Measurements from ENCODE around the gene SLC25A17. TPM values are rescaled to one million over a fixed set of nuclear protein-coding genes. Genes with fewer than 3 reads are reported as not detected.

The SLC25A17 gene
- total and polyA plus RNA-seq, 12 donors: 2.5 to 8.6 (median 4.0) TPM

DNA sequence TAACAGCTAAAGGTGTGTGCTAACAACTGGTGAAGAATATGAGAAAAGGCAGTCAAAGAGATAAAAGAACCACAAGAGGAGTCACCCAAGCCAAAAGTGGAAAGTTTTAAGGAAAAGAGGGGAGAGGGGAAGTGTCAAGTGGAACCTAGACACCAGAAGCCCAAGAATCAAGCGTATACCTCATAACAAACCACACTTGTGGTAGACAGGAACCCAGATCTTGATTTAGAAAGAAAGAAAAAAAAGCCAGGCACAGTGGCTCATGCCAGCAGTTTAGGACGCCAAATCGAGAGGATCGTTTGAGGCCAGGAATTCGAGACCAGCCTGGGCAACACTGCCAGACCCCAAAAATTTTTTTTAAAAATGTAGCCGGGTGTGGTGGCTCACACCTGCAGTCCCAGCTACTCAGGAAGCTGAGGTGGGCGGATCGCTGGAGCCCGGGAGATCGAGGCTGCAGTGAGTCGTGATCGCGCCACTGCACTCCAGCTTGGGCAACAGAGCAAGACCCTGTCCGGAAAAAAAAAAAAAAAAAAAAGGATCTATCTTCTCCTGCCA is 877 bp downstream of the SLC25A17 start:
- peaks cover 0 to 24% (median 5%) of the 10 kb centered on the region in 9 donors for H3K36me3 ChIP-seq
- H3K9me3 ChIP-seq: no peaks in the 10 kb centered on the region
- peak overlapping the region; percentile 75 to 99 (median 90) for H3K4me3 ChIP-seq
- peak overlapping the region in 2 of 10 donors; percentile 87 to 89 for H3K27ac ChIP-seq
- WGBS, 2 donors: 36 to 41% methylated on average over 14 of the region's 14 CpGs
- peaks cover 3 to 34% (median 27%) of the 10 kb centered on the region in 9 donors for H3K4me1 ChIP-seq
- TF ChIP-seq, protein P1, sequence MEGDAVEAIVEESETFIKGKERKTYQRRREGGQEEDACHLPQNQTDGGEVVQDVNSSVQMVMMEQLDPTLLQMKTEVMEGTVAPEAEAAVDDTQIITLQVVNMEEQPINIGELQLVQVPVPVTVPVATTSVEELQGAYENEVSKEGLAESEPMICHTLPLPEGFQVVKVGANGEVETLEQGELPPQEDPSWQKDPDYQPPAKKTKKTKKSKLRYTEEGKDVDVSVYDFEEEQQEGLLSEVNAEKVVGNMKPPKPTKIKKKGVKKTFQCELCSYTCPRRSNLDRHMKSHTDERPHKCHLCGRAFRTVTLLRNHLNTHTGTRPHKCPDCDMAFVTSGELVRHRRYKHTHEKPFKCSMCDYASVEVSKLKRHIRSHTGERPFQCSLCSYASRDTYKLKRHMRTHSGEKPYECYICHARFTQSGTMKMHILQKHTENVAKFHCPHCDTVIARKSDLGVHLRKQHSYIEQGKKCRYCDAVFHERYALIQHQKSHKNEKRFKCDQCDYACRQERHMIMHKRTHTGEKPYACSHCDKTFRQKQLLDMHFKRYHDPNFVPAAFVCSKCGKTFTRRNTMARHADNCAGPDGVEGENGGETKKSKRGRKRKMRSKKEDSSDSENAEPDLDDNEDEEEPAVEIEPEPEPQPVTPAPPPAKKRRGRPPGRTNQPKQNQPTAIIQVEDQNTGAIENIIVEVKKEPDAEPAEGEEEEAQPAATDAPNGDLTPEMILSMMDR (IDR thresholded peaks at IDR 0.05): no peak
- intact Hi-C loops (cut with DNase I): loop anchor here in 1 of 10 donors (5.0 kb wide), 2 partner anchors 39 to 151 kb away; partner anchors contain the start of genes ST13 and XPNPEP3
- no peak for ATAC-seq
- no peak for DNase-seq
- no peaks in the 10 kb centered on the region for H3K27me3 ChIP-seq

DNA sequence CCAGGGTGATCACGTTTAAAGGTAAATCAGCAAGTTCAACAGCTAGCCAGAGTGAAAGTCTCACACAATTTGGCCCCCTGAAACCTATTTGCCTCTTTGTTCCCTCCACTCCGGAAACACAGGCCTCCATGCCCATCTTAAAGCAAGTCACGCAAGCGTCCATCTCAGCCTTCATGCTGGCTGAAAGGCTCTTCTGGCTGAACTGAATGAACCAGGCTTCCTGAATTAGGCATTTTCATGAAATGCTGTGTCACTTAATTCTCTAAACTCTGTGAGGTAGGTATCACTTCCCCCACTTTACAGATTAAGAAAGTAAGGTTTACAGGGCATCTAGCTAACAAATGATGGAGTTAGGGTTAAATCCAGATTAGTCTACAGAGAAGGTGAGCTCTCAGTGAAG is 1.4 kb downstream of the SLC25A17 start:
- DNase-seq: no peak
- Histone ChIP-seq H3K9me3 (no peaks in the 10 kb centered on the region), H3K27ac (no peak overlapping the region), H3K36me3 (peaks cover 0 to 19% (median under 1%) of the 10 kb centered on the region in 9 donors), H3K27me3 (no peaks in the 10 kb centered on the region), H3K4me1 (peaks cover 3 to 34% (median 27%) of the 10 kb centered on the region in 9 donors), H3K4me3 (peak overlapping the region in 4 of 10 donors; percentile 75 to 98 (median 94))
- TF ChIP-seq, protein P1 (IDR thresholded peaks at IDR 0.05): no peak
- ATAC-seq: no peak
- WGBS, 2 donors: 92 to 94% methylated on average over 4 of the region's 4 CpGs
- intact Hi-C loops (cut with DNase I): loop anchor here in 1 of 10 donors (5.0 kb wide), 2 partner anchors 40 to 150 kb away; partner anchors contain the start of genes ST13 and XPNPEP3

DNA sequence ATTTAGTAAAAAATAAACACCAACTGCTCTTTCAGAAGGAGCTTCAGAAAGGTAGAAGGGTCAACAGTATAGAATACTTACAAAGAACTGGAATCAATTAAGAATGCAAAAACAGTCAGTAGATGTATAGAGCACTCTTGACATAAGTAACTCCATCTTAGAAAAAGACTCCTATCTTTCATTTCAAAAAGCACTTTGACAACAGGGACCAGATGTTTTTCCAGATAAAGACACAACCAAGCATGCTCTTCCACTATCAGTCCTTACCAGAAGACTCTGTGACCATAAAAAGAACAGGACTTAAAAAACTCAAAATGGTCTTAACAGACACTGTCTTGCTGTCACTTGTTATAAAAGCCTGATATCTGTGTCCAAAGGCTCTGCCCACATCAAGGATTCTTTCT is 5.2 kb downstream of the SLC25A17 start:
- ATAC-seq (no peak), DNase-seq (no peak)
- Histone ChIP-seq H3K36me3 (peaks cover 0 to 12% (median 0%) of the 10 kb centered on the region in 9 donors), H3K27me3 (no peaks in the 10 kb centered on the region), H3K4me1 (peaks cover 3 to 26% (median 19%) of the 10 kb centered on the region in 9 donors), H3K4me3 (no peak overlapping the region), H3K9me3 (no peaks in the 10 kb centered on the region), H3K27ac (no peak overlapping the region)
- TF ChIP-seq, protein P1 (IDR thresholded peaks at IDR 0.05): no peak
- intact Hi-C loops (cut with DNase I): no loop called here

DNA sequence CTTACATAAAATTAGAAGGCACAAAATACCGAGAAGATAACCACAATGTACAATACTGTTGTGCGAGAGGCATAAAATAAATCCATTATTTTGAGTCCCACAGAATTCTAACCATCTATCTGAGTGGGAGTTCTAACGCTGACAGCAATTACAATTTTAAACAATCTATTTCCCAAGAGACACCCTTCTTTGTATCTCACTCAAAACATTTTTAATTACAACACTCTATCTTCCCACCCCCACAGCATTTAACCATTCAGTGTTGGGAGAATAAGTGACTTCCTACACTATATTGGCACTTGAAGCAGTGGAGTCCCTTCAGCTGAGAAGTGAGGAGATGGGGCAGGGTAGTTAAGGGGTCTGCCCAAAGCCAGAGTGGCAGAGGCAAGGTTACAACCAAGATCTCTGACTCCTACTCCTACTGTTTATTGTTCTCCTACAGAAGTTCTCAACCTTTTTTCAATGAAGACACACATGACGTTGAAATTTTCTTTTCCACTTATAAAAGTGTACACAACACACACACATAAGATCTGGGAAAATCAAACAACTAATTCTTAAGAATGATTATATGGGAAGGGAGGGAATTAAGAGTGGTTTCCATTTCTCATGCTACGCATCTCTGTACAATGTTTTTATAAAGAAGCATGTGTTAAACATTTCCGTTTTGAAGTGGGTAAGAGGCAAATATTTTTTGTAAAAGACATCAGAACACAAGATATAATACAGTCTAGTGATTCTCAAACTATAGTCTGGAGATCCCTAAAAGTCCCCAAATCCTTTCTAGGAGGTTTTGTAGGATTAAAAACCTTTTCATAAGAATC is 10.9 kb downstream of the SLC25A17 start:
- no peaks in the 10 kb centered on the region for H3K27me3 ChIP-seq
- H3K9me3 ChIP-seq: no peaks in the 10 kb centered on the region
- no peak overlapping the region for H3K4me3 ChIP-seq
- intact Hi-C loops (cut with DNase I): no loop called here
- no peak overlapping the region for H3K27ac ChIP-seq
- TF ChIP-seq, protein P1 (IDR thresholded peaks at IDR 0.05): no peak
- peaks cover 0 to 13% (median 0%) of the 10 kb centered on the region in 9 donors for H3K4me1 ChIP-seq
- no peak for DNase-seq
- WGBS, 2 donors: 64 to 68% methylated on average over 6 of the region's 6 CpGs
- H3K36me3 ChIP-seq: peaks cover 0 to 15% (median 0%) of the 10 kb centered on the region in 9 donors
- no peak for ATAC-seq
